Mononuclear cell (primary cell): ENCODE results near the gene ZDHHC11. TPM values are rescaled to one million over a fixed set of nuclear protein-coding genes. Genes with fewer than 3 reads are reported as not detected.
"Not testable (repeated sequence)": the region's sequence is repeated elsewhere in the genome, so short reads cannot be mapped to it uniquely, and the experiment has no call there.

ENCODE experiments used
- H3K27me3 ChIP-seq: 2 replicates; pipeline ENCODE4 v1.6.0; 2011; ENCODE audit warnings: low read length, control low read depth; ENCODE audit not compliant: insufficient read depth
- H3K4me1 ChIP-seq: 2 replicates; pipeline ENCODE4 v1.5.1; 2011; ENCODE audit warnings: mild to moderate bottlenecking, low read length, control low read depth; ENCODE audit not compliant: insufficient read depth
- H3K4me3 ChIP-seq: 2 replicates; pipeline ENCODE4 v1.5.1; 2011; ENCODE audit warnings: mild to moderate bottlenecking, low read length, moderate library complexity
- H3K9me3 ChIP-seq: 2 replicates; pipeline ENCODE4 v1.5.1; 2011; ENCODE audit warnings: low read depth, mild to moderate bottlenecking, control low read depth, low read length
- total RNA-seq: library from RNA; depleted of rRNA; stranded (reverse); fragments of >200 nt; gene quantifications from one replicate; pipeline ENCODE4 v1.2.3, GENCODE V29; 2012

Gene ZDHHC11
- total RNA-seq, 1 donor, result 1.2 TPM

- H3K27me3 ChIP-seq, H3K4me3 ChIP-seq, H3K9me3 ChIP-seq, H3K4me1 ChIP-seq: not testable (repeated sequence)
Measured at GRCh38 chr5:754143-754632, 96.6 kb downstream of the ZDHHC11 start.

DNA sequence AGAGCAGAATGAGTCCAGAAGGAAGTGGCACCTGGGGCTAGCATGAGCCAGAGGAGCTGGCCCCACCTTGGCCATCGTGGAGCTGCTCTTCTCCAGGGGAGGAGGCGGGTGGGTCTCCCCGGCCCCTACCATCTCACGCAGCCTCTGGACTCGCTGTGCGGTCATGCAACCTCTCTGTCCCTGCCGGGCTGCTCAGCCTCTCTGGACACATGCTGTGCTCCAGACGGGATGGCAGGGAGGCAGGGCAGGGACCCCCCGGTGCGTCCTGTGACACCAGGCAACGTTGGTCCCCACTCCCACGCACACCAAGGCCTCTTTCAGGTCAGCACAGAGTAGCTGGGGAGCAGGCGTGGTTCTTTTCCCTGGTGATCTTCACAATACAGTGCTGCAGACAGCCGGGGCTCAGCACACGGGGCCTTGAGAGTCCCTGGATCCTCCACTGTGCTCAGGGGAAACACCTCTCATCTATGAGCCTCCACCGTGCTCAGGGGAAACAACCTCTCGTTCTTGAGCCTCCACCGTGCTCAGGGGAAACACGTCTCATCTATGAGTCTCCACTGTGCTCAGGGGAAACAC lies 97.1 kb downstream of the ZDHHC11 start:
- H3K9me3 ChIP-seq, H3K4me3 ChIP-seq, H3K27me3 ChIP-seq: not testable (repeated sequence)

GRCh38 chr5:752532-753115 lies 98.2 kb downstream of the ZDHHC11 start:
- not testable (repeated sequence) for H3K4me3 ChIP-seq, H3K27me3 ChIP-seq, H3K4me1 ChIP-seq, H3K9me3 ChIP-seq

More for the DNA sequence above, 97.1 kb downstream of the ZDHHC11 start:
- H3K4me1 ChIP-seq, result not testable (repeated sequence)

DNA sequence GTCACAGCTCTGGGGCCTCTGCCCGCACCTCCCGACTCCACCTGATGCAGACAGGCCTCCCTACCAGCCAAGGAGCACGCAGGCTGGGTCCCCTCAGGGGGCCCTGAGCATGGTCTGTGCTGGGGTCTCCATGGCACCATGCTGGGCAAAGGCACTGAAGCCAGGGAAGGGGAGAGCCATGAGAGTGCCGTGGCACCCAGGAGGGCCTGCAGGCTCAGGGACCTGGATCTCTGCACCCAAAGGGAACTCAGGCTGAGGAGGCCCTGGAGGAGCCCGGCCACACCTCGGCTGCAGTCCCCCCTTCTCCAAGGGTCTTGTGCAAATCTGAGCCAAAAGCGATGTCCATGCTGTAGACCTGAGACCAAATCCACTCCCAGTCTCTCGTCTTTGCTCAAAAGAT lies 98.8 kb downstream of the ZDHHC11 start:
- H3K9me3 ChIP-seq, H3K27me3 ChIP-seq, H3K4me1 ChIP-seq, H3K4me3 ChIP-seq: not testable (repeated sequence)

- no peak overlapping the region for H3K4me3 ChIP-seq
- H3K9me3 ChIP-seq, result no peaks in the 10 kb centered on the region
- no peaks in the 10 kb centered on the region for H3K4me1 ChIP-seq
- no peaks in the 10 kb centered on the region for H3K27me3 ChIP-seq
Measured at GRCh38 chr5:751496-751895, 99.3 kb downstream of the ZDHHC11 start.

DNA sequence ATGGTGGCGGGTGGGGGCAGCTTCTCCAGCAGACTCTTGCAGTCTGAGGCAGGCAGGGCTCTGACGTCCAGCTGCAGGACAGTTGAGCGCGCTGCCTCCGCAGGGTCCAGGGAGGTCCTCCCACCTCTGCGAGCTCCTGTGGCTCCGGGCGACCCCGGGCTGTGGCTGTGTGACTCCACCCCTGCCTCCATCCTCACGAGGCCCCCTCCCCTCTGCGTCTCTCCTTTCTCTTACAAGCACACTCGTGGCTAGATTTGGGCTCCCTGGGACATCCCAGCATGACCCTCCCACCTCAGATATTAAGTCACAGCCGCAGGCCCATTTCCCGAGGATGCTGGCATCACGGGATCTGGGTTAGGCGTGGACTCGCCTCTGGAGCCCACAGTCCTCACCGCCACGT lies 100.6 kb downstream of the ZDHHC11 start:
- not testable (repeated sequence) for H3K9me3 ChIP-seq

GRCh38 chr5:749101-749670 lies 101.6 kb downstream of the ZDHHC11 start:
- no peaks in the 10 kb centered on the region for H3K4me1 ChIP-seq
- H3K27me3 ChIP-seq, result no peaks in the 10 kb centered on the region
- no peaks in the 10 kb centered on the region for H3K9me3 ChIP-seq
- no peak overlapping the region for H3K4me3 ChIP-seq

More for the DNA sequence above, 100.6 kb downstream of the ZDHHC11 start:
- H3K27me3 ChIP-seq, H3K4me3 ChIP-seq, H3K4me1 ChIP-seq: not testable (repeated sequence)

- H3K4me1 ChIP-seq, H3K9me3 ChIP-seq, H3K27me3 ChIP-seq, H3K4me3 ChIP-seq: not testable (repeated sequence)
Measured at GRCh38 chr5:748011-748980, 102.5 kb downstream of the ZDHHC11 start.

GRCh38 chr5:747303-747844 lies 103.4 kb downstream of the ZDHHC11 start:
- H3K4me3 ChIP-seq, H3K9me3 ChIP-seq, H3K27me3 ChIP-seq, H3K4me1 ChIP-seq: not testable (repeated sequence)

- H3K9me3 ChIP-seq, result no peaks in the 10 kb centered on the region
- no peak overlapping the region for H3K4me3 ChIP-seq
- no peaks in the 10 kb centered on the region for H3K4me1 ChIP-seq
- no peaks in the 10 kb centered on the region for H3K27me3 ChIP-seq
Measured at GRCh38 chr5:746258-746761, 104.5 kb downstream of the ZDHHC11 start.

Other genes starting within 250 kb of the ZDHHC11 start
- gene CEP72, start 238.6 kb downstream of the ZDHHC11 start, total RNA-seq, result 3.5 TPM
- gene TPPP, start 157.6 kb downstream of the ZDHHC11 start, total RNA-seq, result 0.84 TPM
- 0.73 TPM for gene ZDHHC11B, start 66.3 kb downstream of the ZDHHC11 start, total RNA-seq
- 30.7 TPM for gene BRD9, start 41.8 kb upstream of the ZDHHC11 start, total RNA-seq
- gene TRIP13, start 41.9 kb upstream of the ZDHHC11 start, total RNA-seq, result 0.21 TPM
- not detected for gene NKD2, start 157.8 kb upstream of the ZDHHC11 start, total RNA-seq